ENCODE results near the gene APOLD1. TPM values are rescaled to one million over a fixed set of nuclear protein-coding genes. Genes with fewer than 3 reads are reported as not detected.
"Not testable (repeated sequence)": the region's sequence is repeated elsewhere in the genome, so short reads cannot be mapped to it uniquely, and the experiment has no call there.

APOLD1 gene
- polyA plus RNA-seq, 3 donors: 8.2 to 10.3 (median 9.0) TPM

DNA sequence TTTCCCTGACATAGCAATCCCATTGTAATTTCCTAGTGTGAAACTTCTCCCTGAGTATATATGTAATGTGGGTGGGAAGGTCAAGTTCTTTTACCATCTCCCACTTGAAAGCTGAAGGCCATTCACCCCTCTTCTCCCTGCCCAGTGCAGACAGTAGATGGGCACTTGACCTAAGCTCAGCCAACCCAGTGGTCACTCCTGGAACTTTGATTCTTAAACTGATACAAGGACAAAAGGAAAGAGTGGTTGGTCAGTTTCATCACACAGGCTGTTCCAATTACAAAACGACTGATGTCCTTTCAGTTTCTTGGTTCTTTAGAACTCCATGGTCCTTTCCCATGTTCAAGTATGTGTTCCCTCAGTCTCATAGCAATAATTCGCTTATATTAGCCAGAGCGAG, 8.4 kb upstream of the APOLD1 start:
- DNase-seq: no peak

DNA sequence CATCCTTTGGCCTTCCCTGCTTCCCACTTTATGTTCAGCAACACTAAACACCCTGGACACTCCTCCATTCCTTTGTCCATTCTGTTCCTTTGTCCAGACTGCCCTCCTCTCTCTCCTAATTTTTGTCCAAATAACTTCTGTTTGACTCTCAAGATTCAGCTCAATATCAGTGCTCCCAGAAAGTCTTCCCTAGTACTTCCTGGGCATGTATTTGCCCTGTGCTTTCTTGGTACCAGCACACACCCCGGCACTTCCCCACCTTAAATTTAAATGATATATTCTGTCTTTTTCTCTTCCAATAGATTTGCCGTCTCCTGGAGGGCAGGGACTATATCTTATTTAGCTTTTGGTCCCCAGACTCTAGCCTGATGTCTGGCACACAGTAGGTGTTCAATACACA, 6.5 kb upstream of the APOLD1 start:
- DNase-seq: no peak

DNA sequence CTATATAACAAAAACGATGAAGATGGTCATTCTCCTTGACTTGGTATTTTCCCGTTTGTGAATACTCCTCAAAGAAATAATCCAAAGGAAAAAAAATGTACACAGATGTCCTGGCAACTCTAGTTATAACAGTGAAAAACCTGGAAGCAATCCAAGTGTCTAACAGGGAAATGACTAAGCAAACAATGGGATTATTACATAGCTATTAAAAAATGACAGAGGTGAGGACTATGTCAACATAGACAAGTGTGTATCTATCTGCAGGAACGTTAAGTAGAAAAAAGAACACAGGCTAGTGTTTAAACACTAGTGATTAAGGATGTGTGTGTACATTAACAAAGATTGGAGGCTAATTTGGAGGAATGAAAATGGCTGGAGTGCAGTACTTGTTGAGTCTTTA, 5.9 kb upstream of the APOLD1 start:
- no peak for DNase-seq

DNA sequence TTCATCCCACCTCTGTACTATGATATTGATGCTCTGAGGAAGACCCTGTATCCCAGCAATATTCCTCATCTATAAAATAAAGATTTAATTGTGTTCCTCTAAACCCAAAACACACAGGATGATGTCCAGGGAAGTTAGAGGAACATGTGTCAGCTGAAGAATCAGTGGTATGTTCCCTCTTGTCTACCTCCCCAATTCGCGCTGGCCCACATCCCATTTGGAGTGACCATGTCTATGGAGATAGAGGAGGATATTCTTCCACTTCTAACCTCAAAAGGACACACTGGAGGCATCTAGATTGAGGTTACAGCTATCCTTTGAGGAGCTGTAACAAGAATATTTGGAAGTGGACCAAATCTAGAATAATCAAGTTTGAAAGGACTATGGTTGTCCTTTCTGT, 1.3 kb upstream of the APOLD1 start:
- DNase-seq: no peak

DNA sequence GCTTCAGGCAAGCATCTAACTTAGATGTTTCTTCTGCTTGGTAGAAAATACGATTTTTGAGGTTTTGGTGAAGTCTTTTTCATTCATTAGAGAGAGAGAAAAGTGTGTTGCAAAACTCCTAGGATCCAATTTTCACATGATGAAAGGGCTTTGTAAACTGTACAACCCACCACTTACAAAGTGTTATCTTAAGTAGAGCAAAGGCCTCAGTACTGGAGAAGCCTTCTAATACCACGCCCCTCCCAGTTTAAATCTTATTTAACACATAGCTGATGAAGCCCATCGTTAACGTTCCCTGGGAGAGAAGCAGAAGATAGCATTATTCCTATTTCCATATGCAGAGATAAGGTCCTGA, 869 bp downstream of the APOLD1 start:
- no peak for DNase-seq

DNA sequence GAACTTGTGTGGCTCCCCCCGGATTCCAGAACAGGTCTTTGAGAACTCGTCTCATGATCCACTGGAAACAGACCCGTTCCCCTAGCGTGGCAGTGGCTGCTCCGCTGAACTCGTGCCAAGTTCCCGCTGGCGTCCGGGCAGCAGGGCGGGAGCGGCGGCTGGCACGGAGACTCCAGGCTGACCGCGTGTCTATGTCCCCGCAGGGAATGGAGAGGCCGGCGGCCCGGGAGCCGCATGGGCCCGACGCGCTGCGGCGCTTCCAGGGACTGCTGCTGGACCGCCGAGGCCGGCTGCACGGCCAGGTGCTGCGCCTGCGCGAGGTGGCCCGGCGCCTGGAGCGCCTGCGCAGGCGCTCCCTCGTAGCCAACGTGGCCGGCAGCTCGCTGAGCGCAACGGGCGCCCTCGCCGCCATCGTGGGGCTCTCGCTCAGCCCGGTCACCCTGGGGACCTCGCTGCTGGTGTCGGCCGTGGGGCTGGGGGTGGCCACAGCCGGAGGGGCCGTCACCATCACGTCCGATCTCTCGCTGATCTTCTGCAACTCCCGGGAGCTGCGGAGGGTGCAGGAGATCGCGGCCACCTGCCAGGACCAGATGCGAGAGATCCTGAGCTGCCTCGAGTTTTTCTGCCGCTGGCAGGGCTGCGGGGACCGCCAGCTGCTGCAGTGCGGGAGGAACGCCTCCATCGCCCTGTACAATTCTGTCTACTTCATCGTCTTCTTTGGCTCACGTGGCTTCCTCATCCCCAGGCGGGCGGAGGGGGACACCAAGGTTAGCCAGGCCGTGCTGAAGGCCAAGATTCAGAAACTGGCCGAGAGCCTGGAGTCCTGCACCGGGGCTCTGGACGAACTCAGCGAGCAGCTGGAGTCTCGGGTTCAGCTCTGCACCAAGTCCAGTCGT, 1.5 kb downstream of the APOLD1 start:
- peak; percentile 86 for DNase-seq

DNA sequence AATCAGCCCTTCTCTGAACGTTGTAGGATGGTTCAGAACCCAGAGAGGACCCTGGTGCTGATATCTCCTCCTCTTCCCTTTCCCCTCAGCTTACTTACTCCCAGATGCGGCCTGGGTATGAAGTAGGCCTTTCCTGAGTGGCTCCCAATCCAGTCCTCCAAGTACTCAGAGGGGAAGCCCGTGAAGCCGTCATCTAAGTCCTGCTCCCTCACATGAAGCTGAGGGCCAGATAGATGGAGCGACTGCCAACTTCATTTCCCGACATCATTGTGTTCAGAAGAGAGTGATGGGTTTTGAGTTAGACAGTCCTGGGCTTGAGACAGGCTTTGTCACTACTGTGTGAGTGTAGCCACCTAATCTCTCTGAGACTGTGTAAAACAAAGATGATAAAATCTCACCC, 2.7 kb downstream of the APOLD1 start:
- DNase-seq: no peak

DNA sequence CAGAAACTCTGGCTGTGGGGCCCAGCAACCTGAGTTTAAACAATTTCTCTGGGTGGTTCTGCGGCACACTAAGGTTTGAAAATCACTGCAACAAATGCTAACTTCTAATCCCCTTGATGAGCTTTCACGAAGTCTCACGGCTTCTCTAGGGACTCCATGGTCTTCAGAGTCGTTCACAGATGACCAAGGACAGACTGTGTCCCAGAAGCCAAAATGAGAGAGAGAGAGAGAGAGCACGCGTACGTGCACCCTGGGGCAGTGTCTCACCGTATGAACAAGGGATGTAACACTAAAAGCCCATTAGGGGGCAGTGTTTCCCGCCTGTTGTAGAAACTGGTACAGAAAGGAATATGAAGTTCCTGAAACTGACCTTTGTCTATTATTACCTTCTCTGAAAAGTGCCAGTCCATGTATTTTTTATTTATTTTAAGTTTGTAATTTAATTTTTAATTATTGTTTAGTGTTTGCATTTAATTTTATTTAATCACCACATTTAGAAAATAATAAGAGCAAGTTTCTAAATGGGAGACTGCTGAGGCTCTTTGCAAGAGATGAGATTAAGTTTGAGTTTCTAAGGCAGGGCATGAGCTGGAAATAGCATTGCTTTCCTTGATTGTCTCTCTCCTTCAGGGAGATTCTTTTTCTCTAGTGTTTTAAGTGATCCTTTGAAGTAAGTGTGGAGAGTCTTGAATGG, 3.4 kb downstream of the APOLD1 start:
- DNase-seq: peak; percentile 74

DNA sequence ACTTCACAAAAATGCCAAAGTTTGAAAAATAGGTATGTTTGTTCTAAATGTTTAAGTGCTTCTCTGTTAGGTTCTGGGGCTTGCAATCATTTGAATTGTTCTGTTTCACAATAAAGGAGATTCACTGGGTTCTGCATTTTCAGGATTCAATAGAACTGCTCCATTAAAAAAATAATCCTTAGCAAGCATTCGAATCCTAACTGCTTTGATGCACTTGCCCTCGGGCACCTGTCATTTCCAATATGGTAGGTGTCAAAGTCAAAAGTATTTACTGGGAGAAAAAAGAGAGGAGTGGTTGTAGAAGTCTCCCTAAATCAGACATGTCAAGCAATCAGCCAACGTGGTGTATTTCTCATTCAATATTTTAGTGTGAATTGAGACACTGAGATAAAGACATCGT, 5.5 kb downstream of the APOLD1 start:
- no peak for DNase-seq

DNA sequence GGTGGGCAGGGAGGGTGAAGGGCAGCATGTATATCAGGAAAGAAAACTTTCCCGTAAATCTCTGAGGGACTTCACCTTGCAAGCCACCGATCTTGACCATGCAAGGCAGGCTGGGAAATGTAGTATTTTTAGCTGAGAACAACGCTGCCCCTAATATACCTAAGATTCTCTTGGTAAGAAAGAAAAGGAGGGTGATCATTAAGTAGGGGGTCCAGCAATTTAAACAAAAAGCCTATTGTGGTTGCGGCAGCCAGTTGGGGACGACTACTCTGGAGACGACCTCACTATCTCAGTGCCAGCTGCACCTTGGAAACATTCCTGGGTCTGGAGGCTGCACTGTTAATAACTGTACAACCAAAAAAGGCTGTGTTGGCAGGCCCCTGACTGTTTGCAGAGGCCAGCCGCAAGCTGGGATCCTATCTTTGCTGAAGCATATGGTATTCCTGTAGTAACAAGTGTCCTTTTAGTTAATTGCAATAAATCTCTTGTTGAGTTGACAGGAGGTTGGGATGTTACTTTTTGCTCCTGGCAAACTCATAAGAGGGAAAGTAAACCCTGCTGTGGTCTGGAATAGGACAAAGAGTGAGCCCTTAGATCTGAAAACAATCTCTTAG, 6.4 kb downstream of the APOLD1 start:
- no peak for DNase-seq

DNA sequence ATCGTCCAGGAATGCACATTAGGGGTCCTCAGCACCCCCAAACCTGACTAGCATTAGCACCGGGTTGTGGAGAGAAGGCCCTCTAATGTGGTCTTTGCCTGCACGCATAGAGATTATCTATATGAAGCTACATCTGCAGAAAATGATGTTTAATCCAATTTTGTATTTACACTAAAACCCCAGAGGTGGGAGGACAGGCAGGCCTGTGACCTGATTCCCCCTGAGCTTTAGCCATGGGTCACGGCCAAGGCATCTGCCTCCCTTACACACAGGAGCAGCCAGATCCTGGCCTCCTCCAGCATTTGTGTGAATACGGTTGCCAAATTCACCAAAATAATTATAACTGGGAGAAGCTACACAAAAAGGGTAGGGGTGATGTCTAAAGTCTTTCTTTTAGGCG, 7.0 kb downstream of the APOLD1 start:
- DNase-seq: no peak

DNA sequence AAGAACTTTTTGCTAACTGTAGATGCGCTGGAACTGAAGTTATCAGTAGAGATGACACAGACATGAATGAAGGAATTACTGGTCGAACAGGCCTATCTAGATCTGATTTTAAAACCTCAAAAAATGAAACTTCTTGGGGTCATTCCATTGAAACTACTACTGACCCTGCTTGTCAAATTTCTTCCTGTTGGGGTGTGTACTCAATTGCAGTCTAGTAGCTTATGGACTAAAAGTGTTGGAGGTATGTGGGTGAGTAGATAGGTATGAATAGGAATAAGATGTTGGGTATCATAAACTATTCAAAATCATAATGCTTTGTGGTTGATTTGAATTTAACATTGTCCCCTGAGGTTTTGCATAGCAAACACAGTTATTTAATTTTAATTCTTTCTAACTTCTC, 9.2 kb downstream of the APOLD1 start:
- DNase-seq: no peak

DNA sequence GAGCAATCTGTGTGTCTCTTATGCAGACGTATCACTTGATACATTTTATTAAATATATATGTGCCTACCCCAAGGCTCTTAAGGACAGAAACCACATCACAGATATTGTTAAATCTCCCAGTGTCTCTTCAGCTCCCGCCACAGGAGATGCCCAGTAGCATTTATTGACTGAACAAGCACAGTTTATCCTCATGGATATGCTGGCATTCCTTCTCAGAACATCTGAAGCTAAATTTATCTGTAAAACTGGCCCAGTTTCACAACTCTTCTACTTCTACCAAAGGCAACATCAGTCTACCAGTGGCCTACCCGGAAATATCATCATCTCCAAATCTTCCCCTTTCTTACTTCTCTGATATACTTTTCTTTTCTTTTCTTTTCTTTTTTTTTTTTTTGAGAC, 10.7 kb downstream of the APOLD1 start:
- DNase-seq: no peak

DNA sequence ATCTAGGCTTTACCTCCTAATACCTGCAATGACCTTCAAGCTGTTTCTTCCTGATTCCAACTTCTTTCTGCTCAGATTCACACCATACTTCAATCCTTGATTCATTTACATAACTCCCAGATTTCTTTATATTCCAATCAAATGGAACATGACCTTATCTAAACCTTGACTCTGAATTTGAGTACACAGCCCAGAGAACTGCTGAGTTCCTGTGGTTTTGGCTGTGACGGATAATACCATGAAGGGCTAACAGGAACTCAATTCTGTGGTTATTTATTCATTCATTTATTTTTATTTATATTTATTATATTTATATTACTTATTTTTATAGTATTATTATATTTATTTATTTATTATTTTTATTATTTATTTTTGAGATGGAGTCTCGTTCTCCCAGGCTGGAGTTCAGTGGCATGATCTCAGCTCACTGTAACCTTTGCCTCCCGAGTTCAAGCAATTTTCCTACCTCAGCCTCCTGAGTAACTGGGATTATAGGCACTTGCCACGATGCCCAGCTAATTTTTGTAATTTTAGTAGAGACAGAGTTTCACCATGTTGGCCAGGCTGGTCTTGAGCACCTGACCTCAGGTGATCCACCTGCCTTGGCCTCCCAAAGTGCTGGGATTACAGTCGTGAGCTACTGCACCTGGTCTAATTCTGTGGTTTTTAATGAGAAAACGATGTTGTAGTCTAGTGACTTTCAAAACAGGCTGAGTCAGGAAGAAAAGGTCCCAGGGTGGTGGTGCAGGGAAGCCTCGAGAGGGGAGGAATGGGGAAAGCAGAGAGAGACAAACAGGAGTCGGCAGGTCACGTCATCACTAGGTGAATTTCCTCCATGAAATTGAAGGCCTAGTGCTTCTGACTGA, 11.7 kb downstream of the APOLD1 start:
- no peak for DNase-seq

DNA sequence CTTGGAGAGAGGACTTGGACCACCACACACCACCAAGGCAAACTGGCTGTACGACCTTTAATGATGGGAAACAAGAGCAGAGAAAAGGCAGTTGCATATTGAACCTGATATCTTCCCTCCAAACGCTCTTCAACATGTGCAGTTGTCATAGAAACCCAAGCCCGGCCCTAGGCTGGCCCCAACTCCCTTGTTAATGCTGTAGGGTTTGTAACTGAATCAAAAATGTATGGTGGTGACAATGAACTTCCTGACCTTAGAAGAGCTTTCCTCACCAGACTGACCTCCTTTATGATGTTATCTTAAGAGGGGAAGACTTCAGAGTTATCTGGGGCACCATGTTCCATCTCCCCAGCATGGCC, 12.3 kb downstream of the APOLD1 start:
- no peak for DNase-seq

DNA sequence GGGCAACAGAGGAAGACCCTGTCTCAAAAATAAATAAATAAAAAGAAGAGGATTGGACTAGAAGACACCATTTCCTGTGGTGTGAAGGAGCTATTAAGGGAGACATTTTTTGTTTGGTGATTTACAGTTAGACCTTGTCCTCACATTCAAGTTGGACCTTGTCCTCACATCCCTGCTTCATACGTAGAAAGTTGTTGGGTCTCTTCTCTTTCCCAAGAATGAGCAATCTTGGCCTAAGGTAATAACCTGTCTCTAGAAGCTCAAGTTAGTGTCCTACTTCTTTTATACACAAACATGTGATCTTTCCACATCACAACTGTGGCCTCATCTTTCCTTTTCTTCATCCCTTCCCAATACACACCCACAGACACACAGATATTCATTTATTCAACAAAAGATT, 13.0 kb downstream of the APOLD1 start:
- no peak for DNase-seq

DNA sequence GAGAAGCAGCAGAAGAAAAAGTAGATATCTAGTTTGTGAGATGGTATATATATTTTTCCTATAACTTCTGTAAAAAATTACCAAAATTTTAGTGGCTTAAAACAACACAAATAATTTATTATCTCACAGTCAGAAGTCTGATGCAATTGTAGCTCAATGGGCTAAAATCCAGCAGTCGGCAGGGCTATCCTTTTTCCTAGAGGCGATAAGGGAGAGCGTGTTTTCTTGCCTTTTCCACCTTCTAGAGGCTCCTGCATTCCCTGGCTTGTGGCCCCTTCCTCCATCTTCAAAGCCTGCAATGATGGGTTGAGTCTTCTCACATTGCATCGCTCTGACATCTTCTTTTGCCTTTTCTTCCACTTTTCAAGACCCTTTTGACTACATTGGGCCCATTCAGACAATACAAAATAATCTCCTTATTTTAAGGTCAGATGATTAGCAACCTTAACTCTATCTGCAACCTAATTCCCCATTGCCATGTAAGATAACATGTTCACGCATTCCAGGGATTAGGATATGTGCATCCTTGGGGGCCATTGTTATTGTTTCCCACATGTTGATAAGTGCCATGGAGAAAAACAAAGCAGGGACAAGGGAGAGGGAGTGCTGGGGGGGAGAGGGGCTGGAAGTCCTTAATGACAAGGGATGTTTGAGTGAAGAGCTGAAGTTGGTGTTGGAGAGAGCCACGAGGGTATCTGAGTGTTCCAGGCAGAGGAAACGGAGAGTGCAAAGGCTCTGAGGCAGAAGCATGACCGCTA, 13.9 kb downstream of the APOLD1 start:
- DNase-seq: no peak

DNA sequence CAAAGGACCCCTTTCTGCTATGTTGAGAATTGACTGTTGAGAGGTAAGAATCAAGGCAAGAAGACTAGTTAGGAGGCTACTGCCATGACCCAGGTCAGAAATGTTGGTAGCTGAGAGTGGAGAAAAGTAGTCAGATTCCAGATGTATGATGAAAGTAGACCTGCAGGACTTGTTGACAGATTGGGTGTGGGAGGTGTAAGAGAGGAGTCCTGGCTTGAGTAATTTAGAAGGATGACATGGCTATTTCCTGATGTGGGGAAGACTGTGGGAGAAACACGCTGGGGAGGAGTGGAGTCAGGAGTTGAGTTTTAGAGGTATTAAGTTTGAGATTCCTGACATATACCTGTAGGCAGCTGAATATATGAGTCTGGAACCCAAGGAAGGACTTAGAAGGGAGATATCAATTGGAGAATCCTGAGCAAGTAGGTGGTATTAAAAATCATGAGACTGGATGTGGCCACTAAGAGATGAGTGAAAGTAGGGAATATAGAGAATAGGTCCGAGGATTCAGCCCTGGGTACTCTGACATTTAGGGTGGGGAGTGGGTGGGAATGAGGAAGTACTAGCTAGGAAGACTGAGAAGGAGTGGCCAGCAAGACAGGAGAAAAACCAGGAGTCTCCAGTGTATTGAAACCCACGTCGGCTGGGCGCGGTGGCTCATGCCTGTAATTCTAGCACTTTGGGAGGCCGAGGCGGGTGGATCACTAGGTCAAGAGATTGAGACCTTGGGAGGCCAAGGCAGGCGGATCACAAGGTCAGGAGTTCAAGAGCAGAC, 15.1 kb downstream of the APOLD1 start:
- DNase-seq: no peak

DNA sequence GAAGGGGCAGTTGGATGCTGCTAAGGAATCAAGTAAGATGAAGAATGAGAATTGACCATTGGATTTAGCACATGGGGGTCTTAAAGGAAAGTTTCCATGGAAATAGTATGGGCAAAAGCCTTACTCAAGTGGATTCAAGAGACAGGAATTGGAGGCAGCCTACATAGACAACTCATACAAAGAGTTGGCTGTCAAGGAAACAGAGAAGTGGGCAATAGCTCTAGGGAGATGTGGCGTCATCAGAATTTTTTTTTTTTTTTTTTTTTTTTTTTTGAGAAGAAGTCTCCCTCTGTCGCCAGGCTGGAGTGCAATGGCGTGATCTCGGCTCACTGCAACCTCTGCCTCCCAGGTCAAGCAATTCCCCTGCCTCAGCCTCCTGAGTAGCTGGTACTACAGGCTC, 16.2 kb downstream of the APOLD1 start:
- not testable (repeated sequence) for DNase-seq

DNA sequence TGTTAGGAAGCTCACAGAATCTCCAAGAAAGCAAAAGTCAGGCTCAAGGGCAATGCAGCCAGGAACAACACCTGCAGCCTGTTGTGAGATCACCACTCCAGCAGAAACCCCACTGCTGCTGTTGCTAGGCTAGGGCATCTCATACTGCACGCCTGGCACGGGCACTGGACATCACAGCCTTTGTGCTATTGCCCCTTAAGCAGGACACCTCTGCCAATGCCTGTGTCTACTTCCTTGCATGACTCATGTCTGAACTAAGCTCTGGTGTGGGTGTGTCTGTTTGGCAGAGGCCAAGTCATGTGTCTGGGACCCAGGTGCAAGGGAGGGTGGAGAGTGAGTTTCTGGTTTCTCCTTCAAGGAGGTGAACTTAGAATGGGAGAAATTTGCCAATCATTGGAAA, 17.7 kb downstream of the APOLD1 start:
- DNase-seq: no peak

DNA sequence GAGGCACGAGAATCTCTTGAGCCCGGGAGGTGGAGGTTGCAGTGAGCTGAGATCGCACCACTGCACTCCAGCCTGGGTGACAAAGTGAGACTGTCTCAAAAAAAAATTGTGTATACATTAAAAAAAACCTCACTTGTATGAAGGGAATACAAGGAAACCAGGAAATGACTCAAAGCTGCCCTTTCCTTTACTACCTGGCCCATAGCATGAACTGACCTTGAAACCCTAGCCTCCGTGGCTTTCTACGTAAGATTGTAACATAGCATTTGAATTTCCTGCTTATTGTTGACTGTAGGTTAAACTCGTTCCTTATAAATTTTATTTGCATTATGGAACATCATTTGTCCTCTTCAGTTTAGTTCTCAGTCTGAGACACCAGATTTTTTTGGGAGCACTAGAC, 18.6 kb downstream of the APOLD1 start:
- no peak for DNase-seq
